Skin of body (tissue), 2 donors: ENCODE data around the gene ASIC3. TPM values are rescaled to one million over a fixed set of nuclear protein-coding genes. Genes with fewer than 3 reads are reported as not detected.

Experiments used
- DNase-seq: peaks from one replicate; lab custom pipeline; 2025; lab: John Stamatoyannopoulos, UW
- total RNA-seq: library from RNA; depleted of rRNA; stranded (reverse); fragments of >200 nt; gene quantifications from one replicate; pipeline ENCODE4 v1.2.3, GENCODE V29; 2014

ASIC3 gene
- total RNA-seq, 1 donor from 2014 or later: 0.39 TPM

DNA sequence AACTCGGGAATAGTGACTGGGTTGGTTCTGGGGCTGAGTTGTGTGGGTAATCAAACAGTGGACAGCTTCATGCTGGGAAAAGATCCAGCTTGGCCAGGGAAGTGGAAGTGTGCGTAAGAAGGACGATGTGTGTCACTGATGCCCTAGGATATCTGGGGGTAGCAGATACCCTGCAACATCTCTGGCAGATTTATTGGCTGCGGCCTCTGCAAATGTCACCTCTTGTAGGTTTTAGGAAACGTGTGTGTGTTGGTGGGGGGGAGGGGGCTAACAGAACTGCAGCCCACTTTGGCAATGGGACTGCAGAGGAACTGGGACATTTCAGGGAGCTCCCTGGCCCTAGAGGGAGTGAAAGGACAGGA is 37.0 kb downstream of the ASIC3 start:
- DNase-seq: no peak

DNA sequence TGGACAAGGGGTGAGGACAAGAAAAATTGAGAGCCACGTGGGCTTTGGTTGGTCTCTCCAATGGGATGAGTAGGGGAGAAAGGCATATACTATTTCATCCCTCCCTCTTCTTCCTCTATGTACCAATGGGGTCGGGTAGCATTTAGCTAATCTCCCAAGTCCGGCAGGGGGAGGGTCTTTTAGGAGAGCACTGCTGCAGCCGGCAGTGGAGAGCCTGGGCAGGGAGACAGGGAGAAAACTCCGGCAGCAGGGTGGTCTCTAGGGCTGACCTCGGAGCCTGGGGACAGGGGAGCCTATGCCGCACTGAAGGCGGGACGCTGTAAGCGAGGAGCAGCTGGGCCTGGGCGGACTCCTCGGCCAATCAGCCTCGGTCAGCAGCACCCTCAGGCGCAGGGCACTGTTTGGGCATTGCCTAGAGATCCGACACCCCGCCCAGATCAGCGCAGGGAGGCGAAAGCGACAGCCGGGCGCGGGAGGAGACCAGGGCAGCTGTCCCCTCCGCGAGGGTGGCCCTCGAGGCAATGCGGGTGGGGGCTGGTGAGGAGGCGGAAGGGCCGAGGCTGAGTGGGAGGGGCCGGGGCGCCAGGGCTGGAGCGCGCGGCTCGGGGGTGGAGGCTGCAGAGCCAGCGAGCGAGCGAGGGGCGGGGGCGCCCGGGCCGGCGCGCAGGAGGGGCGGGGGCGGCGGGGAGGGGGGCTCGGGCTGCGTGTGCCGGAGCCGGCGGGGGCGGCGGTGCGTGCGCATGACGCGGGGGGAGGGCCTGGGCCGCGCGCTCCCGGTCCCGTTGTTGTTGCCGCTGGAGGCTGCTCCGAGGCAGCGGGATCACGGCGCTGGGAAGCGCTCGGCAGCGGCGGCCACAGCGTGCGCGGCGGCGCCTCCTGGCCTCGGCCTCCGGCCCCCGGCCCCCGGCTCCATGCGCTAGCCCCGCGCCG is 37.6 kb downstream of the ASIC3 start, which contains the start of gene AGAP3:
Gene AGAP3, plus strand, starts transcription at position 785 of the 930 bp plus-strand sequence. CDS start 267 bp downstream, outside the sequence.
- peak; percentile 92 for DNase-seq

DNA sequence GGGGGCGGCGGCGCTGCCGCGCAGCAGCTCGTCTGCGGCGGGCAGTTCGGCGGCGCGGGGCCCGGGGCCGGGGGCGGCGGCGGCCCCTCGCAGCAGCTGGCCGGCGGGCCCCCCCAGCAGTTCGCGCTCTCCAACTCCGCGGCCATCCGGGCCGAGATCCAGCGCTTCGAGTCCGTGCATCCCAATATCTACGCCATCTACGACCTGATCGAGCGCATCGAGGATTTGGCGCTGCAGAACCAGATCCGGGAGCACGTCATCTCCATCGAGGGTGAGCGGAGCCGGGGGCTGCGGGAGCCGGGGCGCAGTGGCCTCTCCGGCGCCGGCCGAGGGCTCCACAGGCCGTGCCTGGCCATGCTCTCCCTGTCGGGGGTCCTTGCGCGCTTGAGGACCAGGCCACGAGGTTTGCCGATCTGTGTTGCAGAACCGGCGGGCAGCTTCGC is 38.5 kb downstream of the ASIC3 start:
- no peak for DNase-seq

DNA sequence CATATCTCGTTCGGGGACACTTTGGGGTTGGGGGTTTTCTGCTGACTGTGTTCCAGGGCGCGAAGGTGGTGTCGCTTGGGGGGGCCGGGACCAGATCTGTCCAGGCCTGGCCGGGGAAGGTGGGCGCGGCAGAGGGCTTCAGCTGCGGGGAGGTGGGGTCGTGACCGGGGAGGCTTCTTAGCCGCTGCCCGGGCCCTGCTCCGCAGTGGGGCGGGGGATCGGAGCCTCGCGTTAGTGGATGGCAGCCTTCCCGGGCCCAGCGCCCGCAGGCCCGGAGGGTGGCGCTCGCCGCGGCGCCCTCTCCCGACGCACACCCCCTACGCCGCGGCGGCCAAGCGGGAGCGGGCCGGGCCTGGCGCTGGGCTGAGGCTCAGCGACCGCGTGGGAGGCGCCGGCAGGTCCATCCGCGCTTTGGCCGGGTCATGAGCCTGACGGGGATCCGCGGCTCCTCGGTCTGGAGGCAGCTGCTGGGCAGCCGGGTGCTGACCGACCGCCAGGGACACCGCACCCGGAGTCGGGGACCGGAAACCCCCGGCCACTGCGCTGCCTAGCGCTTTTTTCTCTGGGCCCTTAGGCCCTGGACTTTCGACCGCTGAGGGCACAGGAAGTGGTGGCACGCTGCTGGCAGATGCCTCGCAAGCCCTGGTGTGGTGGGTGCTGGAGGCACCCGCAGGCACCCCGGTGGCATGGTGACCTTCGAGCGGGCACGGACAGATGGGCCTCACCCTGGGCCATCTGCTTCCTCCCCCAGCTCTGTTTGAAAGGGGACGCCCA is 39.1 kb downstream of the ASIC3 start:
- peak; percentile 10 for DNase-seq

DNA sequence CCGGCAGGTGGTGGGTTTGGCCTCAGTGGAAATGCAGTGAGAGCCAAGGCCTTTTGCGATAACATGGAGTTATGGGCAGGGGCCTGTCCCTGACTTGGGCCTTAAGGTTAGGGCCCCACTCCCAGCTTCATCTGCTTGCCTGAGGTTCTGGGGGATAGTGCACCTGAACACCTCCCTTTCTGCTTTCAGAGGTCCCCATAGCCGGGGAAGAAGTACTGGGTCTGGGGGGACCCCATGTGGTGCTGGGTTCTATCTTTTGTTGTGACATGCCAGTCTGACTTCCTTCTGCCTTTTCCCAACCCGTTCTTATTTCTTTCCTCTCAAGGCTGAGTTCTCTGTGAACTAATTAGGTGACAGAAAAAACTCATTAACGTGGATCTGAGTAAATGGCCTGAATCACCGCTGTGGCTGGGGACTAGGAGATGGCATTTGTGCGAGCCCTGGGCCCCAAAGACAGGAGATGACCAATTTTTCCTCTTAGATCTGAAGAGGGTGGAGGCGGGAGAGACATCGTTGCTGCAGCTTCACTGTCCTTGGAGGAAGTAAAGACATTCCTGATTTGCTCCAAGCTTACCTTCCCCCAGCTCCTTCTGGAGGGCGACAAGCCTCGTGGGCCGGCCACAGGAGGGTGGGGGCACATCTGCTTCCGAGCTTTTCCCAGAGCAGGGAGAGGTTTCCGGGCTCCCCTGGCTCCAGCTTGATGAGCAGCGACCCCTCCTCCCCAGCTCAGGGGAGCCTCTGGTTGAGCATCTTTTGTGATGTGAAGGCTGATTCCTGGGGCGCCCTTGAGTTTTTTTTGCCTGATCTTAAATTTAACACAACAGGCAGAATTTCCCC is 39.9 kb downstream of the ASIC3 start:
- DNase-seq: no peak

DNA sequence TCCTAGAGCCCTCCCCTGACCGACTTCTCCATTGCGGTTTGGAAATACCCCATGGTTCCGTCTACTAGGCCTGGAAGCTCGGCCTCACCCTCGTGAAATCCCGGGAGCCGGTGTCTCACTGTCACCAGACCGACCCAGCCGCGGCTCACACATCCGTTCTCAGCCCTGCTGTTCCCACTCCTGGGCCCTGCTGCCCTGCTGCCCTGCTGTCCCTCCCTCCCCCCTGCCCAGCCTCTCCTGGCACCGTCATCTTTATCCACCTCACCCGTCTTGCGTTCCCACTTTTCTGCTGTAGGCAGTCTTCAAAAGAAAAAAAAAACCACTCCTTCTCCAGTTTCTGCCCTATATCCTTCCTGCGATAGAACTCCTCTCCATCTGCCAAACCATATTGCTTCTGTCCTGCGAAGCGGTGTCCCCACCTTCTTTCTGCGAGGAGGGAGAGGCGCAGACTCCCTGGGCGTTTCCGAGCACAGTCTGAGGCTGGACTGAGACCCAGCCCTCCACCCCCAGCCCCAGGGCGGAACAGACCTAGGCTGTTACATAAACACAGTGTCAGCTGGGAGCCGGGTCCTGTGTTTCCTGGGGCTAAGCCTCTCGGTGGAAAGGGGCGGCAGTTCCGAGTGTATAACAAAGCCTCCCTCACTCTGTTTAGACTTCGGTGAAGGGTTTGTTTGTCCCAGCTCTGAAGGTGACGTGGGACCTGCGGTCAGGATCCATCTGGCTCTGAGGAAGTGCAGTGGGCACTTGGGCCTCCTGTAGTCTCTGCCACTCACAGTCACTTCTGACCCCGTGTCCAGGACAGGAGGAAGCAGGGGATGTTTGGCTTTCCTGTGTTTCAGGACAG is 40.7 kb downstream of the ASIC3 start:
- peak; percentile 40 for DNase-seq

DNA sequence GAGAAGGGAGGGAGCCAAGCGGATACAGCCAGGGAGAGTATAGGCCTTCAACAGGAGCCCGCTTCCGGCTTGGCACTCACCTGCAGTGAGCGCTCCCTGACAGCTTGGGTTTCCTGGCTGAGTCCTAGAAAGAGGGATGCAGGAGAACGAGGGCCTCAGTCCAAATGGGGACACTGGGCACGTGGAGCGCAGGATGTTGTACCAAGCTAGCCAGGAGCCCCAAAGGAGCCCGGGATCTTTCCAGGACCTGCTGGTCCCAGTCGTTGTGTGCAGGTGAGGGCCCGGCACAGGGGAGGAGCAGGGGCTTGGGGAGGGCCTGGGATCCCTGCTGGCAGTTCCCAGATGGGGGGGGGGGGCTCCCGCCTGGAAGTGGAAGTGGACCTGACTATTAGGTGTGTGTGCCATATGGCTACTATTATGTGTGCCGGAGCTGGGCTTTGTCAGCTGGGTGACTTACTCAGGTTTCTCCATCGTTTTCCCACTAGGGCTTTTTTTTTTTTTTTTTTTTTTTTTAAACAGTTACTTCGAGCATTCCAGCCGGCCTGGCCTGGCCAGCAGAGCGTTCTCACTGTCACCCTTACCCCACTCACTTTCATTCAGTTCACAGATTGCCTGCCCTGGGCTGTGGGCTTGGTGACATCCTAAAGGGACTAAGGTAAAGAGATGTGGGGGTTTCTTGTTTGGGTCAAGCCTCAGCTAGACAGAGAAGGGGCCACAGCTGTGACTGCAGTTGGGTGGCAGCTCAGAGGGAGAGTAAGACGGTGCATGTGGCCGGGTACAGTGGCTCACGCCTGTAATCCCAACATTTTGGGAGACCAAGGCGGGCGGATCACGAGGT is 41.8 kb downstream of the ASIC3 start:
- no peak for DNase-seq

DNA sequence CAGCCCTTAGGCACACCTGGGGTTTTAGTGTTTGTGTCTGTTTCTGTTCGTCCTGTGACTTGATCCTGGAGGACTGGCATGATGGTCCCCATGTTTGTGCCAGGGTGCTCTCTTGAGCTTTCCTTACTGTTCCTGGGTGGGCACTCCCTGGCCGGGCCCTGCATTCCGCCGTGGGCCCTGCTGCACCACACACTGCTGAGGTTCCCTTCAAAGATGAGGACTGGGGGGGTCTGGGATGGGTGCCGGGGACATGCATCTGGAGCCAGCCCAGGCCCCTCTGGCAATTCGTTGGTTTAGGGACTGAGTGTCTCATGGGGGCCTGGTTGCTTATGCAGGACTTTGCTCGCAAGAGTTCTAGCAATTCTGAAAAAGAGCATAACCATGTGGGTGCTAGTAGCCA is 42.7 kb downstream of the ASIC3 start:
- no peak for DNase-seq

DNA sequence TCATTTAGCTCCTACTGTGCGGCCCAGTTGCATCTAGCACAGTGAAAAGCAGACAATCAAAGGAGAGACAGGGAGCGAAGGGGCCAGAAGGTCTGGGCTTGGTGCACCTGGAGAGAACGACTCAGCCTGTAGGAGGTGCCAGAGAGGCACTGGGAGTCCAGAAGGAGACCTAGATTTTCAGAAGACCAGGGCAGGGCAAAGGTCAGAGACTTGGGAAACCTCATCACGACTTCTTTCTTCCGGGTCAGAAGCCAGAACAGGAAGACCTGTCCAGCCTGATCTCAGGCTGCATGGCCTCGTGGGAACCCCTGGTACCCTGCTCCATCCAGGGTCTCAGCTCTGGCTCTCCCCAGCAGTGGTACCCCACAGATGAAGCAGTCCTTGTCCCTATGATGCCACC is 43.1 kb downstream of the ASIC3 start:
- DNase-seq: no peak

DNA sequence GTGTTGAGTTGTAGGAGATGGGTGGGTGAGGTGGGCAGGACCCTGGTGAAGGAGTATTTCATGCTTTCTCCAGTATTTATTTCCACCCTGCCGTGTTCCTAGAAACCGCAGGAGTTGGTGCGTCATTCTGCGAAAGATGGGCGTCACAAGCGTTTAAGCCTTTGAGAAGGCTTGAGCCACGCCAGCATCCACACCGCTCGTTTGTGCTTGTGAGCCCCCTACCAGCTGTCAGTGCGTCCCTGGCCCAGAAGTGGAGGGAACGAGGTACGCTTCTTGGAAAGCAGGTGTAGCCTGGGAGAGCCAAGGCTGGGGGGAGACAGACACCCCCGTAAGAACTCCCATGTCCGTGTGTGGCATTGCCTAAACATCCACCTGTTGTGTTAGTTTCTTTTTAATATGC is 43.7 kb downstream of the ASIC3 start:
- DNase-seq: no peak

DNA sequence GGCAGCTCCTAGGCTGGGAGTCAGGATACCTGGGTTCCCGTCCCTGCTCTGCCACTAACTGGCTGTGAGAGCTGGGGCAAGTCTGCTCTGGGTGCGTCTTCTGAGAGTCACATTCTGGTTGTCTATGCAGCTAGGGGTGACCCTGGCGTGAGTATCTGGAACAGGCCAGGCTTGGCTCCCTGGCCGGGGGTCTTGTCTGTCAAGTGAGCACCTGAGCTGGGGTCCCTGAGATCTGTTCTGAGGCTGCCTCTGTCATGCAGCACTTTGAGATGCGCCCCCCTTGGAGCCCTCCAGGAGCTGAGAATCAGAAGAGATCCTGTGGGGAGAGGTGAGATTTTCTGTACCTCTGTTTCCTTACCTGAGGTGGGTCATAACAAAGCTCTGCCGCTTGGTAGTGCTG is 45.4 kb downstream of the ASIC3 start:
- DNase-seq: no peak

DNA sequence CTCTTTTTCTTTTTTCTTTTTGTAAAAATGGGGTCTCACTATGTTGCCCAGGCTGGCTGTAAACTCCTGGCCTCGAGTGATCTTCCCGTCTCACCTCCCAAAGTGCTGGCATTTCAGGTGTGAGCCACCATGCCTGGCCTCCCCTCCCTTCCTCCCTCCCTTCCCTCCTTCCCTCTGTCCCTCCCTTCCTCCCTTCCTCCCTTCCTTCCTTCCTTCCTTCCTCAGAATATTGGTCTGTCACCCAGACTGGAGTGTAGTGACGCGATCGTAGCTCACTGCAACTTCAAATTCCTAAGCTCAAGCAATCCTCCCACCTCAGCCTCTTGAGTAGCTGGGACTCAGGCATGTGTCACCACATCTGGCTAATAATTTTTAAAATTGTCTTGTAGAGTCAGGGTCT is 46.3 kb downstream of the ASIC3 start:
- no peak for DNase-seq

DNA sequence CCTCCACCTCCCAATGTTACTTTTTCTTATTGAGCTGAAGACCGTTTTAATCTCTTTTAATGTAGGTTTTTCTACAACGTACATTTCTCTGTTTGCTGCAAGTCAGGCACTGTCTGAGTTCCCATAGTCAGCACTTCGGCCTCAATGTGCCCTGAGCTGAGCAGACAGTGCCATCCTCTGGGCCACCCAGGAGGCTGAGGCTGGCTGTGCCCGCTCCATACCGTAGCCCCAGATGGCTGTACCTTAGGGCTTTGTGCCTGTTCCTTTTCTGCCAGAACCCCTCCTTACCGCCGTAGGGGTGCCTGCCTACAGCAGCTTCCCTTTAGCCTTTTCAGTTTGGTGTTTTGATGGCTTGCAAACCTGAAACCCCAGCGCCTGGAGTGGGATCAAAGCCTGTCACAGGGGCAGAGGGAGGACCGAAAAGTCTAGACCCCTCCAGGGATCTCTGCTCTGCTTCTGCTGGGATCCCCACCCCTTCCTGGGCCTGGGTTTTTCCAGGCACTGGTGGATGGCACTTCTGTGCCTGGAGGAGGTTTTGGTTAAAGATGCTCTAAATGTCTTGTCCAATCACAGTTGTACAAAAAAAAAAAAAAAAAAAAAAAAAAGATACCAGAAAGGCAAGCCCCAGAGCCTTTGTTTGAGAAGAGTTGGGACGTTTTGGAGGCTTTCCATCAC is 46.9 kb downstream of the ASIC3 start:
- DNase-seq: no peak

DNA sequence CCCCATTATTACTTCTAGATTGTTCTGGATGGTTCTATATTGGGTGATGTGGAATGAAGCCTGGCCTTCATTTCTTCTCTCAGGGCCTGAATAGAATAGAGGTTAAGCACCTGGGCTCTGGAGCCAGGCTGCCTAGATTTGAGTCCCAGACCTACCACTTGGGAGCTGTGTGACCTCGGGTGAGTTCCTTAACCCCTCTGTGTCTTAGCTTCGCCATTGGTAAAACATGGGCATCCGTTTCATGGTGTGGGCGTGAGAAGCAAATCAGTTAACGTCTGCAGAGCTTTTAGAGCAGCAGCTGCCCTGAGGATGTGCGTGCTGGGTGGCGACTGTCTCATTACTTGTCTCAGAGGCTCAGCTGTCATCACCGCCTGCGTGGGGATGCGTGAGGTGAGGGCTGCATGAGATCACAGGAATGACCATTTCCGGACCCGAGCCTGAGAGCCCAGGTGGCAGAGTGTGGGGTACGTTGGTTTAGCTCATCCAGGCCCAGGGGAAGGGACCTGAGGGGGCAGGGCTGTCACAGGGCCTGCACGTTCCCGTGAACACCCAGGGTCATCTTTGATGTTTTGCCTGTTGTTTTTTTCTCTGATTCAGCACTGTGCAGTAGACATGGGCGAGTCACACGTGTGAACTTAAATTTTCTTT is 47.6 kb downstream of the ASIC3 start:
- no peak for DNase-seq

DNA sequence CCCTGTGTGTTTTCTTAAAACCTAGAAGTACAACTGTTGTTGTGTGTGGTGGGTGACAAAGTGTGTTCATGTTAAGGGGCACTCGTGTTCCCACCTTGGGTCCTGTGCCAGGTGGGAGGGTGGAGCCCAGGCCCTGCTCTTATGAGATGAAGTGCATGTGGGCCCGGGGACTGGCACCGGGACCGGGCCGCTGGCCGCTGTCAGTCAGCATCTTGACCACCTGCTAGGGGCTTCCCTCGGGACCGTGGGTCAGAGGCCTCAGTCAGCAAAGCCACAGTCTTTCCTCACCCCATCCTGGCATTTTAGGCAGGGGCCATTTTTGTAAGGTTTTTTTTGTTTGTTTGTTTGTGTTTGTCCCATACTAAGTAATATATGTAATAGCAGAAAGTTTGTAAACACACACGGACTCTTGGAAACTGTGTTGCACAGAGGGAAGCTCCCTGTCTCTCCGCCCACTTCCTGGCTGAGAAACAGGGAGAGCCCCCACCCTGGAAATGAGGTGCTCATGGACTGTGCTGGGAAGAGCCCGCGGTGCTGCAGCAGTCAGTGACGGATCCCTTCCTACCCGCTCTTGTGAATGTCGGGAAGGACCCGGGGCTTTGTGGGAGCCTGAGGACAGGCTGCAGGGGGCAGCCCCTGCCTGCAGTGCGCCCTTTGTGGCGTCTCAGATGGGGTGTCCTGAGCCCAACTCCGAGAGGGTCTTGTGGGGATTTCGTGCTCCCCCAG is 51.3 kb downstream of the ASIC3 start:
- no peak for DNase-seq

DNA sequence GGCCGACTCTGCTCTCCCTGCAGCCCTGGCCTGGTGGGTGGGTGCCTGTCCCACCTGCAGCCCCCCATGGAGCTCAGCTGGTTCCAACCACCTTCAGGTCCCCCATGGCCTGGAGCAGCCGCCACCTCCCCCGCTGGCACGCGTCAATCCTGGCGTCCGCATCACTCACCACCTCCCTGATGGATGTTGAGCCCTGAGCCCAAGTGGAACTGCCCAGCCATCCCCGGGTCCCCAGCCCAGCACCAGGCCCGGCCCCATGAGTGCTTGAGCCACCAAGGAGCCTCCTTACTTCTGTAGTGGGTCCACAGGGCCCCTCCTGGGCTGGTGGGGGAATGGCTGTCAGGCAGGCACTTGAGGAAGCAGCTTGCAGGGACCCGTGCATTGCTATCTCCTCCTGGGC is 52.6 kb downstream of the ASIC3 start:
- no peak for DNase-seq

DNA sequence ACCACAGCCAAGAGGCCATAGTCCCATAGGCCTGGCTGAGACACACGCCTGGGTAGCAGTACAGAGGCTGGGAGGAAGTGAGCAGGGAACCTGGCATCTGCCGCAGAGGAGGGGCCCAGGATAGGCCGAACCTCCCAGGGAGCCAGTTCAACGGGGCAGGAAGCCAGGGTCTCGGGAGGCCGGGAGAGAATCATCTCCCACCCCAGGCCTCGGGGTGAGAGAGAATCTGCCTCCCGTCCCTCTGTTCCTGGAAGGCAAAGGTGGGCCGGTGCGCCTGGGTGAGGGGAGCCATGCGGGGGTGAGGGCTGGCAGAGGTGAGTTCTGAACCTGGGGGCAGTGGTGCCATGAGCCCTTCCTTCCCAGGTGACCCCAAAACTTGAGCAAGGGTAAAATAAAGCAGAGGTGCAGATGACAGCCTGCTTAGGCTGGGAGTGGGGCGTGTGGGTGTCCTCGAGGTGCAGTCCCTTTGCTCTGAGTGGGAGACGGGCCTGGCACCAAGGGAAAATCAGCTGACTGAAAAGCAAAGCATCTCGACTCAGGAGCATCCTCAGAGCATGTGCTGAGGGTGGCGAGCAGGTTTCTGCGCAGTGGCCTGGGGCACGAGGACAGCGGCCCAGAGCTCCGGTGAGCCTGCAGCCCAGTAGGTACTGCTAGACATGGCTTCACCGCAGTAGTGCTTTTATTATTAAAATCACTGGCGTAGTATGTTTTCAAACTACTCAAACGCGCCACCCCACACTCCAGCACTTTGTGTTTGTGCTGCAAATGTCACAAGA is 53.5 kb downstream of the ASIC3 start:
- no peak for DNase-seq
